ENCODE results near the gene C1QTNF9. TPM values are rescaled to one million over a fixed set of nuclear protein-coding genes. Genes with fewer than 3 reads are reported as not detected.
"Not testable (repeated sequence)": the region's sequence is repeated elsewhere in the genome, so short reads cannot be mapped to it uniquely, and the experiment has no call there.

The C1QTNF9 gene
- total and polyA plus RNA-seq, 2 donors (not counting 3 experiments of a cell fraction or from before 2014, with no cell fraction given): not detected

GRCh38 chr13:24366315-24366714 lies 56.9 kb downstream of the C1QTNF9 start:
- POLR2A ChIA-PET; H3K27me3 ChIP-seq (ENCODE audit: control insufficient read depth in 2 of 2, insufficient read depth in 2 of 2, low read length in 2 of 2); H3K9me1 ChIP-seq (replicated peaks; ENCODE audit: control insufficient read depth, extremely low read depth, insufficient read depth, low read length); BruUV-seq (replicated peaks); H3K27ac ChIP-seq (ENCODE audit: insufficient read depth, low read depth, low read length); H2AFZ ChIP-seq (ENCODE audit: low read depth, low read length); H3K4me2 ChIP-seq (ENCODE audit: insufficient read depth, low read length); H3K36me3 ChIP-seq (ENCODE audit: control insufficient read depth in 2 of 2, extremely low read depth in 1 of 2, insufficient read depth in 2 of 2, low read length in 2 of 2); CTCF ChIA-PET; dilution Hi-C loops (cut with MboI; ENCODE audit: extremely low pct_ligation_motif_present, low sequenced_read_pairs); H3K9me3 ChIP-seq (replicated peaks; ENCODE audit: control insufficient read depth, insufficient read depth, low read length); H3K9ac ChIP-seq (replicated peaks; ENCODE audit: extremely low read depth, insufficient read depth, low read length); DNase-seq (ENCODE audit: low read depth, low spot score); H4K20me1 ChIP-seq (replicated peaks; ENCODE audit: control insufficient read depth, extremely low read depth, insufficient read depth, low read length); H3K79me2 ChIP-seq (ENCODE audit: control insufficient read depth, insufficient read depth, low read length); FAIRE-seq; H3K4me1 ChIP-seq (ENCODE audit: control insufficient read depth, extremely low read depth, insufficient read depth, low read length); H3K4me3 ChIP-seq (replicated peaks in 1 of 3; ENCODE audit: insufficient read depth in 1 of 3, low read depth in 1 of 3, low read length in 3 of 3): not testable (repeated sequence)
- intact Hi-C loops (cut with micrococcal nuclease): loop anchor here (10.0 kb wide), 1 partner anchor 1422 kb away; no protein-coding TSS in a partner anchor

DNA sequence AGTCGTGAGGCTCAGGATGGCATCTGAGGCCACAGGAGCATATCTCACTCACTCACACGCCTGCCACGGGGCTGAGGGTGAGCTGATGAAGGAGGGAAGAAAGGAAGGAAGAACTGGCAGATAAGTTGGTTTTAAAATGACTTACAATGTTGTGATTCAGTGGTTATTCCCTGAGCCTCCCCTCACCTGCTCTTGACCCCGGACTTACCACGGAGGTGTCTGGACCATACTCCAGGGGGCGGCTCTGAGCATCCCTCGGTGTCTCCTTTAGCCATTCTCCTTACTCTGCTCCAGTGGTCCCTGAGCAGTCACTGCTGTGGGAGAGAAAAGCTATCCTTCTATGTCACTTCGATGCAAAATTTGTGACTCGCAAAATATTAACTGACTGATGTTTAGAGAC lies 61.9 kb downstream of the C1QTNF9 start:
- H3K36me3 ChIP-seq (ENCODE audit: control insufficient read depth in 2 of 2, extremely low read depth in 1 of 2, insufficient read depth in 2 of 2, low read length in 2 of 2); H3K4me3 ChIP-seq (replicated peaks in 1 of 3; ENCODE audit: insufficient read depth in 1 of 3, low read depth in 1 of 3, low read length in 3 of 3); H3K9ac ChIP-seq (replicated peaks; ENCODE audit: extremely low read depth, insufficient read depth, low read length); H2AFZ ChIP-seq (ENCODE audit: low read depth, low read length); H3K4me1 ChIP-seq (ENCODE audit: control insufficient read depth, extremely low read depth, insufficient read depth, low read length); H3K9me1 ChIP-seq (replicated peaks; ENCODE audit: control insufficient read depth, extremely low read depth, insufficient read depth, low read length); FAIRE-seq; POLR2A ChIA-PET; H3K4me2 ChIP-seq (ENCODE audit: insufficient read depth, low read length); BruUV-seq (replicated peaks); dilution Hi-C loops (cut with MboI; ENCODE audit: extremely low pct_ligation_motif_present, low sequenced_read_pairs); DNase-seq (ENCODE audit: low read depth, low spot score); H3K27ac ChIP-seq (ENCODE audit: insufficient read depth, low read depth, low read length); H4K20me1 ChIP-seq (replicated peaks; ENCODE audit: control insufficient read depth, extremely low read depth, insufficient read depth, low read length); H3K79me2 ChIP-seq (ENCODE audit: control insufficient read depth, insufficient read depth, low read length); intact Hi-C loops (cut with micrococcal nuclease); CTCF ChIA-PET; H3K9me3 ChIP-seq (replicated peaks; ENCODE audit: control insufficient read depth, insufficient read depth, low read length); H3K27me3 ChIP-seq (ENCODE audit: control insufficient read depth in 2 of 2, insufficient read depth in 2 of 2, low read length in 2 of 2): not testable (repeated sequence)

Other genes with a start within 250 kb of the C1QTNF9 start
- gene SPATA13, start 148.9 kb upstream of the C1QTNF9 start, total RNA-seq: 12.9 and 13.3 TPM in 2 replicates
- gene SPATA13, start 148.9 kb upstream of the C1QTNF9 start, polyA plus RNA-seq: 5.3 and 6.6 TPM in 2 replicates
- 64.3 and 71.7 TPM in 2 replicates for gene PARP4, start 203.2 kb downstream of the C1QTNF9 start, total RNA-seq
- 35.6 and 37.1 TPM in 2 replicates for gene PARP4, start 203.2 kb downstream of the C1QTNF9 start, polyA plus RNA-seq